DMS153 treated with DMSO at 0.1 percent for 48 hours (cell line): ENCODE measurements around the gene CASZ1.

Experiments
- DNase-seq: peaks from one replicate; lab custom pipeline; 2025; ENCODE audit not compliant: unreplicated experiment; lab: John Stamatoyannopoulos, UW

CASZ1 gene

GRCh38 chr1:10794724-10795275 lies 1.6 kb downstream of the CASZ1 start:
- DNase-seq: no peak

DNA sequence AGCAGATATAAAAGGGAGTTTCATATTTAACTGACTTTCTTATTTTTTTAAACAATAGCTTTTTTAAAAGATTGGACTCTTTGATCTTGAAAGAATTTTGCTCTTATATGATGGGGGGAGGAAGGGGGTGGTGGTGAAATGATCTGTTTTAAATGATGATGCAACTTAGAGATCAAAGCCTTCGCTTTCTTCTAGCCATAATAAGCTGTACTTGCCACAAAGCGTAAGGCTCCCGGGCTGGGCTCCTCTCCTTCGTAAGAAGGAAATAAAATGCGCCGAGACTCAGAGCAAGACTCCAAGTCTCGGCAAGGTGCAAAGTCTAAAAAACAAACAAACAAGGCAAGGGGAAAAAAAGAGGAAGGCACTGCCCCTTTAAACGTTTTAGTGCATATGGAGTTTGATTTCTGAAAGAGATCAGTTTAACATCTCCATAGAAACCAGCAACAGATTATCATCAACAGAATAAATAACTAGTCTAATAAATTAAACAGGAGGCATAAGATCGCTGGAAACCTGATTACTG lies 3.3 kb downstream of the CASZ1 start:
- peak; percentile 71 for DNase-seq

GRCh38 chr1:10791105-10791951 lies 5.1 kb downstream of the CASZ1 start:
- DNase-seq: peak; percentile 76

DNA sequence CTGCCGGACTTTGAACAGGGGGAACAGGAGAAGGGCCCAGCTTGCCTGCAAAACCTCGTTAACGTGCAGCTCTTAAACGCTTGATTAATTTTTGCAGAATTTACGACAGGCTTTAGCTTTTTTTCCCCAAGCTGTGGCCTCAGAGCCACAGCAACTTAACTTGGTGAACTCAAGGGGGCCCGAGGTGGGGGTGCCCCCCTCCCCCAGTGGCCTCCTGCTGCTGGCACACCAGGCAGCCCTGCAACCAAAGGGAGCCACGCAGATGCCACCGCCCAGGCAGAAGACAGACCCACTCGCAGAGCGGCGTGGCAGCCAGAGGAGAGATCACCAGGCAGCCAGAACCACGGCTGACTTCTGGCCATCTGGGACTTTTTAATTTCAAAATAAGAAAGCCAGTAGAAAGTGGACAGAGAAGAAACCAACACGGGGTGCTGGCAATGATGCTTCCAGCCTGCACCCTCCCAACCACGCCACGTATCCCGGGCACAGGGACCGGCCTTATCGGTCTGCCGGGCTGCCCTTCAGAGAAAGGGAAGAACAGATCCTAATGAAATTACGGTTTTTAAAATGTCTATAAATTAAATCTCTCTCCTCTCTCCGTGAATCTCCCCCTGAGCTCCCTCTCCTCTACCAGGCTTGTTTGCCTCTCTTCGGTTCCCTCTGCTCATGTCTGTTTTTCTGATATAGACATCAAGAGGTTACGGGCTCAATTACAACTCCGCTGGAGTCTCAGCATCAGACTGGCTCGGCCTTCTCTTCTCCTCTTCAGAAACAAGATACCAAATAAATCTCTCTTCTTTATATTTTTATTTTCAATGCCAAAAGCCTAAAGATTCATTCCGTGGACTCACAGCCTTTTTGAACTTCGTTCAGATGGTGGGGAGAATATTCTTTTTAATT lies 6.4 kb downstream of the CASZ1 start:
- DNase-seq: peak; percentile 34

- no peak for DNase-seq
These were observed 7.2 kb downstream of the CASZ1 start for GRCh38 chr1:10789047-10789791.

DNA sequence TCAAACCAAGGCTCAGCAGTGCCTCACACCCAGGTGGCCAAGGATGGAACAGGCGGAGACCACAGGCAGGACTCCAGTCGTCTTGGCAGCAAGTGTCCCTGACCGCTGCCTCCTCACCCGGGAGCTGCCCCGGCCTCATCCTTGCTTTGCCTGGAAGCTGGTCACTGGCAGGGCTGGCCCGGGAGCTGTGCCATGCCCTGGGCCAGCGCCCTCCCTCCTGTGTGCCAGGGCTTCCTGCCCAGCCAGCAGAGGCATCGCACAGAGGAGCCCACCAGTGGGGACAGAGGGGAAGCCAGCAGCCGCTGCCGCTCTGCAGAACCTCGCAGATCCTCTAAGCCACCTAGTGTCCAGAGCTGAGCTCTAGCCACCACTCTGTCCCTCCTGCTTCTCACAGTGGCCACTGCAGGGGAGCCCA lies 7.8 kb downstream of the CASZ1 start:
- no peak for DNase-seq

- no peak for DNase-seq
These were observed 9.2 kb downstream of the CASZ1 start for GRCh38 chr1:10787286-10787685.

- DNase-seq: no peak
These were observed 10.5 kb downstream of the CASZ1 start for GRCh38 chr1:10785728-10786638.

GRCh38 chr1:10784998-10785727 lies 11.3 kb downstream of the CASZ1 start:
- no peak for DNase-seq

- no peak for DNase-seq
These were observed 13.8 kb downstream of the CASZ1 start for GRCh38 chr1:10782491-10783244.

DNA sequence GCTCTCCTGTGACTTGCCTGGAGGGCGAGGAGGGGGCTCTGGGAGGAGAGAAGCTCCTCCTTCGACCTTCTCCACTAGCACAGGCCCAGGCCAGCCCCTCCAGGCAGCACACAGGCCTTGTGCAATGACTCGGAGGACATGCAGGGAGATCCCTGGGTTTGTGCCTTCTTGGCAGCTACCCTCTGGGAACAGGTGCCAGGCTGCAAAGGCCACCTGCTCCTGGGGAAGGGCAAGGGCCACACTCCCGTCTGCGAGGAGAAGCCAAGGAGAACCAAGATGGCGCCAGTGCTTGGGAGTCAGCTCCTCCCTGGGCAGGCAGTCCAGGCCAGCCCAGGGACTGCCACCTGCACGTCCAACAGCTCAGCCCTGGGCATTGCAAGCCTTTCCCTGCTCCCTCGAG lies 15.3 kb downstream of the CASZ1 start:
- DNase-seq: no peak

GRCh38 chr1:10779841-10780240 lies 16.6 kb downstream of the CASZ1 start:
- peak; percentile 39 for DNase-seq

GRCh38 chr1:10779201-10779600 lies 17.2 kb downstream of the CASZ1 start:
- DNase-seq: peak; percentile 81

- DNase-seq: no peak
These were observed 17.8 kb downstream of the CASZ1 start for GRCh38 chr1:10778640-10779039.

DNA sequence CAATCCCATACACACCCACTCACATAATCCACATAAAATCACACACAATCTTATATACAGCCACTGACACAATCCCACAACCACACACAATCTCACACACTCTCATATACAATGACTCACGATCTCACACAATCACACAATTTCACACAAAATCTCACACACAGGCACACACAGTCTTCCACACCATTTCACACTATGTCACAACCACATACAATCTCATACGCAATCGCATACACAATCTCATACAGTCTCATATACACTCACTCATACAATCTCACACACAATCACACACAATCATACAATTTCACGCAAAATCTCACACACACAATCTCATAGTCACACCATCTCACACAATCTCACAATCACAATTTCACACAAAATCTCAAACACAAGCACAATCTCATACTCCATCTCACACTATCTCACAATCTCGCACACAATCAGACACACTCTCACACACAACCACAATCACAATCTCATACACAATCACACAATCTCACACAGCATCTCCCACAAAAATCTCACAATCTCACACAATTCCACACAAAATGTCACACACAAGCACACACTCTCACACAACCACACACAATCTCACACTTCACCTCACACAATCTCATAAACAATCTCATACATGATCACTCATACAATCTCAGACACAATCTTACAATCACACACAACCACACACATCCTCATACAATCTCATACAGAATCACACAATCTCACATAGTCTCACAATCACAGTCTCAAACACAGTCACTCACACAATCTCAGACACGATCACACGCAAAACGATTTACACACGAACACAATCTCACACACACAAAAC lies 18.5 kb downstream of the CASZ1 start:
- DNase-seq: no peak

DNA sequence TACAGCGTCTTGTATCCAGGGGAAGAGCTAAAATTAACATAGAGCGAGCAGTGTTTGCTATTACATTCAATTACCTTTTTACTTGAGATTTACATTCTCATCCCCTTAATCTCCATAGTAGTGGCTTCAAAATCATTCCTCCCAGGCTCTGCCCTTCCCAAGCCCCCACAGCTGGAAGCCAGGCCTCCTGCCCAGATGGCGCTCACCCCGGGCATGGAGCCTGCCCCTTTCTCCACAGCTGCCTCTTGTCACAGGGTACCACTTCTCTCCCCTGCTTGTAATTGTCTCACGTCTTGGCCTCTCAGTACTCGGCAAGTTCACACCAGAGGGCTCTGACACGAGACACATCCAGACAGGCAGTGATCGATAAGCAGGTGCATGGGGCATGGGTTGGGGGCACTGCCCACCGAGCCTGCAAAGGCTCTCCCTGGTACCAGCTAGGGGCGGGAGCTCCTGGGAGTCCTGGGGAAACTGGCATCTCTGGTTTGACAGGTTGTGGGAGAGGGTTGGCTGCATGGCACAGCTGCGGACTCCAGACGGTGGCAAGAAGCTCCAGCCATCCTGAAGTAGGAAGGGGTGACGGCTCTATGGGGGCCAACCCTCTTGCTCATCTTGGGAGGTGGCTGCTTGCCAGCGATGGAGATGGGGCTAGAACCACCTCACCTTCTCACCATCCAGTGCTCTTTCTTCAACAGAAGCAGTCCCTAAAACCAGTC lies 20.1 kb downstream of the CASZ1 start:
- DNase-seq: no peak

- no peak for DNase-seq
These were observed 20.7 kb downstream of the CASZ1 start for GRCh38 chr1:10775763-10776162.
